Small intestine (tissue), 16 donors: Measurements from ENCODE around the gene DDX4. TPM values are rescaled to one million over a fixed set of nuclear protein-coding genes. Genes with fewer than 3 reads are reported as not detected.
A peak's percentile ranks its signal among the peaks of the same experiment; 100 is the strongest.
"Not testable (repeated sequence)": the region's sequence is repeated elsewhere in the genome, so short reads cannot be mapped to it uniquely, and the experiment has no call there.

Experiments used
- DNase-seq, 2 donors: peaks; one replicate each; pipeline versions ENCODE4 v3.0.0 to v3.0.0-alpha.2; 2013
- FAIRE-seq: peaks from 2 replicates; lab custom pipeline; 2012; peaks lifted over from hg19 to GRCh38; lab: Jason Lieb, UNC
- H3K27ac ChIP-seq, 3 donors: one replicate each; pipeline ENCODE4 v1.5.1; 2013; ENCODE audit warnings: low read length in 2 of 3, mild to moderate bottlenecking in 2 of 3, control low read depth in 1 of 3, inconsistent platforms in 1 of 3, low read depth in 1 of 3, moderate library complexity in 1 of 3
- H3K27me3 ChIP-seq, 3 donors: one replicate each; pipeline ENCODE4 v1.6.1; 2013; ENCODE audit warnings: low read length in 3 of 3, inconsistent platforms in 1 of 3; ENCODE audit not compliant: control insufficient read depth in 3 of 3, insufficient read depth in 3 of 3
- H3K36me3 ChIP-seq, 3 donors: one replicate each; pipeline ENCODE4 v1.6.1; 2013; ENCODE audit warnings: low read length in 3 of 3, inconsistent platforms in 1 of 3, low read depth in 1 of 3, mild to moderate bottlenecking in 1 of 3, moderate library complexity in 1 of 3; ENCODE audit not compliant: control insufficient read depth in 3 of 3, insufficient read depth in 2 of 3
- H3K4me1 ChIP-seq, 3 donors: one replicate each; pipeline ENCODE4 v1.6.1; 2013; ENCODE audit warnings: low read length in 2 of 3, inconsistent platforms in 1 of 3, low read depth in 1 of 3, mild to moderate bottlenecking in 1 of 3, moderate library complexity in 1 of 3; ENCODE audit not compliant: control insufficient read depth in 3 of 3, insufficient read depth in 2 of 3
- H3K4me3 ChIP-seq, 3 donors: one replicate each; pipeline ENCODE4 v1.5.1; 2013; ENCODE audit warnings: low read length in 3 of 3, control low read depth in 1 of 3, inconsistent platforms in 1 of 3, low read depth in 1 of 3, mild to moderate bottlenecking in 1 of 3, moderate library complexity in 1 of 3
- H3K9me3 ChIP-seq, 2 donors: one replicate each; pipeline ENCODE4 v1.6.1; 2013; ENCODE audit warnings: low read depth in 1 of 2, low read length in 1 of 2; ENCODE audit not compliant: control insufficient read depth in 2 of 2, insufficient read depth in 1 of 2
- WGBS, 3 donors: extraction: QIAGEN DNeasy Blood & Tissue Kit; methylation state at CpG; one replicate each; pipeline ENCODE4 v1.1.7; 2013; 5-methylcytosine and 5-hydroxymethylcytosine counted together
- long read RNA-seq, 10 donors: transcript quantifications; one replicate each; lab custom pipeline, GENCODE V29; 2026
- polyA plus RNA-seq, 4 donors: library from polyadenylated mRNA; stranded (reverse) in 3 of 4; unstranded in 1 of 4; fragments of 200-250 nt in 3 of 4; fragments of 120-200 nt in 1 of 4; gene quantifications; one replicate each; pipeline versions ENCODE4 v1.2.1 to v1.2.3, GENCODE V29; 2013
- donor health status: healthy with polysubstance abuse.
- donor health status: control.
- donor health status: control.
- donor health status: Bipolar disorder and iron deficiency.
- donor health status: healthy.

The DDX4 gene
- under 1 TPM in 1 of 4 donors, not detected in 3; 0.01 TPM for polyA plus RNA-seq
- long read RNA-seq, donor 1 = 0 reads
- long read RNA-seq, donor 2 = 0 reads
- long read RNA-seq, donor 3 = 0 reads
- long read RNA-seq, donor 4 = 0 reads
- long read RNA-seq, donor 5 = 0 reads
- long read RNA-seq, donor 6 = 0 reads
- long read RNA-seq, donor 7 = 0 reads
- long read RNA-seq, donor 8 = 0 reads
- long read RNA-seq, donor 9 = 0 reads
- long read RNA-seq, donor 10 = 0 reads

- H3K4me3 ChIP-seq = no peak within 1 kb of the TSS
- H3K27ac ChIP-seq = no peak within 1 kb of the TSS
- no peaks in the 10 kb centered on the region for H3K4me1 ChIP-seq
- WGBS, 3 donors = 95 to 97% (median 96%) methylated on average over 31 of the region's 31 CpGs
- DNase-seq (no peak), FAIRE-seq (no peak)
- no peaks in the 10 kb centered on the region for H3K9me3 ChIP-seq
- H3K36me3 ChIP-seq = no peaks in the 10 kb centered on the region
- peaks cover 0 to 2% (median 0%) of the 10 kb centered on the region in 3 donors for H3K27me3 ChIP-seq
Observed at GRCh38 chr5:55737793-55738192, at the start of gene DDX4. DDX4 (plus strand) TSS chr5:55738061; CDS start chr5:55738964, 903 bp downstream.

- Histone ChIP-seq H3K27me3 (no peaks in the 10 kb centered on the region), H3K27ac (peak overlapping the region in 1 of 3 donors; percentile 44), H3K9me3 (no peaks in the 10 kb centered on the region), H3K36me3 (peaks cover 0 to 7% (median 1%) of the 10 kb centered on the region in 3 donors), H3K4me1 (peaks cover 0 to 6% (median 0%) of the 10 kb centered on the region in 3 donors), H3K4me3 (no peak overlapping the region)
- FAIRE-seq = peak; percentile 89
- DNase-seq = peak; percentile 48 to 60
- WGBS, 3 donors = 52 to 60% (median 57%) methylated on average over 2 of the region's 2 CpGs
Observed at GRCh38 chr5:55691265-55692105, 46.4 kb upstream of the DDX4 start.

DNA sequence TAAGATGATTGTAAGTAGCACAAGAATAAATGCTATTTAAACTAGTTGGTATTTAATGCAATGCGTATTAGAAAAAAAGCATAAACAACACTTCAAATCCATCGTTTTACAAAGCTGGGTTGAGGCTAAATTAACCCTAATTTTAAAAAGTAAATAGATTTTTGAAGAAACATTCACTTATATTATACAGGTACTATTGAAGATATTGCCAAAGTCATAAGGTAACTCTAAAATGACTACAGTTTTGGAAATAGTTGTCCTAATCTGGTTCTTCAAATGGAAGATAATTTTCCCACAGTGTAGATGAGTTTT, 45.8 kb upstream of the DDX4 start:
- H3K4me1 ChIP-seq = peaks cover 0 to 6% (median 0%) of the 10 kb centered on the region in 3 donors
- no peak for FAIRE-seq
- no peaks in the 10 kb centered on the region for H3K27me3 ChIP-seq
- H3K36me3 ChIP-seq = peaks cover 0 to 8% (median 2%) of the 10 kb centered on the region in 3 donors
- no peak for DNase-seq
- peaks cover 0 to 2% of the 10 kb centered on the region in 2 donors for H3K9me3 ChIP-seq
- no peak overlapping the region for H3K27ac ChIP-seq
- 79 to 94% (median 81%) methylated on average over 2 of the region's 2 CpGs for WGBS, 3 donors
- H3K4me3 ChIP-seq = no peak overlapping the region

DNA sequence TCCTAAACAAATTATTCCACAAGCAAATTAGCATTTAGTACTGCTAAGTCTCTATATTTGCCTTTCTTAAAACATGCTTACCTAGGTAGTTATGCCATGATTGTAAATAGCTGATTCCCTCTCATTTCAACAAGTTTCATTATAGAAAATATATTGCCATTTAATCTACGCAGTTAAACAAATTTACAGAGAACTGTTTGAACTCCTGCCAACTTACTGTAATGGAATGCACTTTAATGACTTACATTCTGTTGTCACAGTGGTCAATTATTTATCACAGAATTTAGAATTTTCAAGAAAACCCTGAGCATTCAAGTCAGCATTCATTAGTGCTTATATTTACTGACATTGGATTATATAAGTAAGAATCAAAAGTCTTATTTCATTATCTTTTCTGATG, 45.4 kb upstream of the DDX4 start:
- FAIRE-seq = peak; percentile 82
- 22 to 52% (median 27%) methylated on average over 1 of the region's 1 CpG for WGBS, 3 donors
- Histone ChIP-seq H3K4me1 (peaks cover 0 to 6% (median 0%) of the 10 kb centered on the region in 3 donors), H3K9me3 (peaks cover 0 to 3% of the 10 kb centered on the region in 2 donors), H3K4me3 (no peak overlapping the region), H3K27me3 (no peaks in the 10 kb centered on the region), H3K36me3 (peaks cover 0 to 9% (median 3%) of the 10 kb centered on the region in 3 donors), H3K27ac (no peak overlapping the region)
- DNase-seq = peak in 1 of 2 donors; percentile 46

DNA sequence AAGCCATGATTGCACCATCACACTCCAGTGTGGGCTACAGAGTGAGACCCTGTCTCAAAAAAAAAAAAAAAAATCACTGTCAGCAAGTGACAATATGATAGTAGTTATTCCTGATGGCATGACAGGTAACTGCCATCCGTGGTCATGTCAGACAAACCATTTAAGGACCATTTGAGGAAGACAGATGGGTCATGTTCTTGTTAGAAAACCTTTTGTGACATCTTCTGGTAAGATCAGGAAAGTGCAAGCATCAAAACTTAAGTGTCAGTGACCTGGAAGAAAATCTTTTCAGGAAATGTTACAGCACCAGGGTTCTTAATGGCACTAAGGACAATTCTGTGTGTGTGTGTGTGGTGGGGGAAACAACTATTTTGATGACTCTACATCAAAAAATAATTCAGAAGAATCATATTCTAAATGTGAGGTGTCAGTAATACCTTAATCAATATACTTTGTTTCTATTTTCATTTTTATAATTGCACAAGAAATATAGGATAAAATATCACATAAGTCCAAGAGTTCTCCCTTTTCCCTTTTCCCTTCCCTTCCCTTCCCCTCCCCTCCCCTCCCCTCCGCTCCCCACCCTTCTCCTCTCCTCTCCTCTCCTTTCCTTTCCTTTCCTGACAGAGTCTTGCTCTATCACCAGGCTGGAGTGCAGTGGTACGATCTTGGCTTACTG, 43.6 kb upstream of the DDX4 start:
- DNase-seq (peak; percentile 47), FAIRE-seq (no peak)
- peaks cover 0 to 13% (median 3%) of the 10 kb centered on the region in 3 donors for H3K36me3 ChIP-seq
- no peak overlapping the region for H3K27ac ChIP-seq
- no peaks in the 10 kb centered on the region for H3K27me3 ChIP-seq
- WGBS, 3 donors = 69 to 89% (median 76%) methylated on average over 3 of the region's 3 CpGs
- H3K9me3 ChIP-seq = peaks cover 0 to 3% of the 10 kb centered on the region in 2 donors
- no peak overlapping the region for H3K4me3 ChIP-seq
- H3K4me1 ChIP-seq = peaks cover 0 to 6% (median 0%) of the 10 kb centered on the region in 3 donors

DNA sequence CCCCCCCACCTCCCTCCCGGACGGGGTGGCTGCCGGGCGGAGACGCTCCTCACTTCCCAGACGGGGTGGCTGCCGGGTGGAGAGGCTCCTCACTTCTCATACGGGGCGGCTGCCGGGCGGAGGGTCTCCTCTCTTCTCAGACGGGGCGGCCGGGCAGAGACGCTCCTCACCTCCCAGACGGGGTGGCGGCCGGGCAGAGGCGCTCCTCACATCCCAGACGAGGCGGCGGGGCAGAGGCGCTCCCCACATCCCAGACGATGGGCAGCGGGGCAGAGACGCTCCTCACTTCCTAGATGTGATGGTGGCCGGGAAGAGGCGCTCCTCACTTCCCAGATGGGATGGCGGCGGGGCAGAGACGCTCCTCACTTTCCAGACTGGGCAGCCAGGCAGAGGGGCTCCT, 41.2 kb upstream of the DDX4 start:
- H3K4me3 ChIP-seq, DNase-seq, FAIRE-seq, H3K9me3 ChIP-seq, H3K27me3 ChIP-seq, H3K4me1 ChIP-seq, H3K27ac ChIP-seq: not testable (repeated sequence)
- peaks cover 0 to 13% (median 3%) of the 10 kb centered on the region in 3 donors for H3K36me3 ChIP-seq
- WGBS, 3 donors = 94 to 100% (median 100%) methylated on average over 9 to 20 of the region's 31 CpGs

GRCh38 chr5:55699041-55699688, 38.7 kb upstream of the DDX4 start:
- peaks cover 0 to 4% (median 0%) of the 10 kb centered on the region in 3 donors for H3K4me1 ChIP-seq
- no peak overlapping the region for H3K27ac ChIP-seq
- FAIRE-seq (no peak), DNase-seq (no peak)
- peaks cover 0 to 15% (median 1%) of the 10 kb centered on the region in 3 donors for H3K36me3 ChIP-seq
- peaks cover 0 to 3% of the 10 kb centered on the region in 2 donors for H3K9me3 ChIP-seq
- no peak overlapping the region for H3K4me3 ChIP-seq
- WGBS, 3 donors = 81 to 87% (median 81%) methylated on average over 3 of the region's 3 CpGs
- H3K27me3 ChIP-seq = no peaks in the 10 kb centered on the region

- 34 to 72% (median 45%) methylated on average over 1 to 2 of the region's 2 CpGs for WGBS, 3 donors
- Histone ChIP-seq H3K36me3 (peaks cover 0 to 13% (median 1%) of the 10 kb centered on the region in 3 donors), H3K4me3 (no peak overlapping the region), H3K9me3 (peaks cover 0 to 3% of the 10 kb centered on the region in 2 donors), H3K27me3 (no peaks in the 10 kb centered on the region), H3K27ac (peak overlapping the region in 1 of 3 donors; percentile 62), H3K4me1 (peaks cover 0 to 4% (median 0%) of the 10 kb centered on the region in 3 donors)
- FAIRE-seq (no peak), DNase-seq (peak; percentile 69 to 74)
Observed at GRCh38 chr5:55700745-55701144, 37.1 kb upstream of the DDX4 start.
